Spleen (tissue), 7 donors: ENCODE data around the gene KIF26B.

Experiments used
- CTCF ChIP-seq, 11 experiments: fragments of 200-600 bp in 7 of 11; fragments of 450-650 bp in 4 of 11; sonication (generic) in 4 of 11; IDR thresholded peaks in 8 of 11; conservative IDR thresholded peaks in 3 of 11; 1 replicate in 7 of 11; 2 replicates in 4 of 11; pipeline versions ENCODE4 v1.4.0 to v1.8.0; 2016 to 2021; ENCODE audit warnings: antibody characterized with exemption in 11 of 11, inconsistent platforms in 4 of 11, mild to moderate bottlenecking in 1 of 11
- POLR2A ChIP-seq, 3 donors: fragments of 450-650 bp; IDR thresholded peaks; one replicate each; pipeline ENCODE4 v1.5.1; 2017; ENCODE audit warnings: antibody characterized with exemption in 3 of 3, mild to moderate bottlenecking in 1 of 3
- POLR2AphosphoS5 ChIP-seq, 3 donors: sonication (generic); formaldehyde crosslinking; IDR thresholded peaks; one replicate each; pipeline ENCODE4 v1.5.1; 2017; ENCODE audit warnings: antibody characterized with exemption in 3 of 3
- donor health status: DM: no; HTN: no; CAD: no; lungs with moderate emphysema.
- donor health status: DM: no; HTN: no; CAD: no.
- donor health status: DM: no; HTN: no; CAD: no.

GRCh38 chr1:245172829-245173228, 18.0 kb downstream of the KIF26B start:
- TF ChIP-seq CTCF (IDR thresholded peaks at IDR 0.05 in 8 of 11, conservative IDR thresholded peaks at IDR 0.05 in 3 of 11): no peak
- no peak for TF ChIP-seq POLR2A (IDR thresholded peaks at IDR 0.05)
- TF ChIP-seq POLR2AphosphoS5 (IDR thresholded peaks at IDR 0.05): no peak
